GM19324 (cell line): ENCODE results near the gene CUEDC1.

ENCODE experiments used
- ATAC-seq: cut with Tn5 transposase; IDR thresholded peaks from one replicate; pipeline ENCODE4 v1.9.1; 2021; ENCODE audit warnings: mild to moderate bottlenecking, moderate library complexity; ENCODE audit not compliant: unreplicated experiment, low FRiP score

CUEDC1 gene

DNA sequence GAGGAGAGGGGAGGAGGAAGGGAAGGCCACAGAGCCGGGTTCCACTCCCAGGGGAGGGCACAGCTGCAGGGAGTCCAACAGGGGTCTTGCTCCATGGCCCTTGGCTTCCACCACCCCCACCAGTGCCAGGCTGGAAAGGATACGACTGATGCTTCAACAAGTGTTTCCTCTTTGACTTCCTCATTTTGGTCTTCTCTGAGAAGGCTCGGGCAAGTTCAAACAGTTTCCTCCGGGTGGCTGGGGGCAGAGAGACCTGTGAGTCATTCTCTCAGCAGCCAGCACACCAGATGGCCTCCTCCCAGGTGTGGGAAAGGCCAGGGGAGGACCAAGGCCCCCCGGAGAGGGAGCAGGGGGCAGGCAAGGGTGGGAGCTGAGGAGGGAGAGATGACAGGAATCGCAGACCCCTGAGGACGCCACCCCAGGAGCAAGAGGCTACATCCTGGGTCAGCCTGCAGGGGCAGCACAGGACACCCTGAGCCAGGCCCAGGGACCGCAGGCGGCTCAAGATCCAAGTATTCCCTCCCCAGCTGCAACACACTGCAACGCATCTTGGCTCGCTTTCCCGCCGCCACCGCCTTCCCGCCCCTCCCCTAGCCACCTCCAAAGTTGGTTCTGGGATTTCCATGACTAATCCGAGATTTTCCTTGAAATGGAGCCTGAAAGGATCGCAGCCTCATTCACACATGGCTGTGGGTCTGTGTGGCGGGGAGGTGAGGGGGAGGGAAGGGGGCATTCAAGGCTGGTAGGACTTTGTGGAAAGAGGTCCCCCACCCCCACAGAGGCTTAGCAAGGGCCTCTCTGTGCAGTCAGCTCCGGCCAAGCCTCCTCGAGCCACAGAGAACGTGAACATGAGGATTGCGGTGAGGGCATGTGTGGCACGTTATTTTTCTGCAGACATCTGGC lies 87.0 kb downstream of the CUEDC1 start:
- ATAC-seq = no peak

DNA sequence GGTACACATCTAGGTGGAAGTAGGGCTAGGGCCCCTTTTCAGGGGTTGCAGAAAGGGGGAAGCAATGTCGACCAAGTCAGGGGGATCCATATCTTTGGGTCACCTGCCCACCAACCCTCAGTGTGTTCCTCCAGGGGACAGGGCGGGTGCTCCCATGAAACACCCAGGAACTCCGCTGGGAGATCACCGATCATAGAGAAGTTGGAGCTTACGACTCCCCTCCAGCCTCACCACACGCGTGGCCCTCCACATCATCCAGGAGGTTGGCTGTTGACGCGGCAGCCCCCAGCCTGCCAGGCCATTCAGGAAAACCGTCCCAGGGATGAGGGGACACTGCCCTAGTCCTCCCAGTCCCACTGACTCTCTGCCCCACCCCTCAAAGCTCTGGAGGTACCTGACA lies 88.1 kb downstream of the CUEDC1 start:
- no peak for ATAC-seq

DNA sequence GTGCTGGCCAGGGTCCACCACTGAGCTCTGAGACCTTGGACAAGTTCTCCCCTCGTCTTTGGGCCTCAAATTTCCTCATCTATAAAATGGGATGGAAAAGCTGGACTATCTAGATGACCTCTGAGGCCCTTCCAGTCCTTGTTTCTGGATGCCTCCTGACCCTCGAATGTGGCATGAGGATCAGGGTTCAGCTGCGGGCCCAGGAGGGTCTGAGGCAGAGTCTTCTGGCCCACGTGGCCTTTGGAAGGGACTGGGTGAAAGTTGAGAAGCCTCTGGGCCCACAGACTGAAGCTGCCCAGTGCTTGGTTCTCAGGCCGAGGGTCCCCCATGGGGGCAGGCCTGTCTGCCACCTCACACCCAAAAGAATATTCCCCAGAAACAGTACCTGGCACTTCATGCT lies 88.5 kb downstream of the CUEDC1 start:
- ATAC-seq = no peak

DNA sequence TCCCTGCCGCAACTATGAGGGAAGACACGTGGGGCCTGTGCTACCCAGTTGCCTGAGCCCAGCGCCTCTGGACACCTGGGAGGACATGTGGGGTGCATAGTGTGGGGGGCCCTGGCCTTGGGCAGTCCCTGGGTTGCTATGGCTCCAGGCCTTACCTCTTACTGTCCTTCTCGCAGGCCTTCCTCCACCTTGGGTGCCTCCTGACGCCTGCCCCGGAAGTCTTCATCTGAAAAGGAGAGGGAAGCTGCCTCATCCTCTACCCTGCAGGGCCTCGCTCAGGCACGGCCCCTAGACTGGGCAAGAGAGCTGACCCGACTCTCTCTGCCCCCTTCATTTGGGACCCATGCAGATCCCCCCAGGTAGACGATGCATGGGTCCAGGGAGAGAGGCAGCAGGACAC lies 88.9 kb downstream of the CUEDC1 start:
- no peak for ATAC-seq

DNA sequence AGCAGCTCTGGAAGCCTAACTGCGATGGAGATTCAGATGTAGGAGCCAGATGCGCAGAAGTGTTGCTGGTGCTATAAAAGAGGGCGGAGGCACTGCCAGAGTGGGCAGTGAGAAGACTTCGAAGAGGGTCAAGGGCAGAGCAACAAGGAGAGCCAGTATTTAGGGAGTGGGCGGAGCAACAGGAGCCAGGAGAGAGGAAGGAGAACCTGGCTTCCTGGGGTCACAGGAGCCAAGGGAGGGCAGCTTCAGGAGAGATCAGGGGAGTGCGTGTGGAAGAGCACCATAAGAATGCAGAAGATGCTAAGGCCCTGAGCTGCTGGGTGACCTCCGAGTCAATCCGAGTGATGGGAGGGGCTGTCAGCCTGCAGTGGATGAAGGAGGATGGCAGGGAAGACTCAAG lies 90.9 kb downstream of the CUEDC1 start:
- no peak for ATAC-seq

DNA sequence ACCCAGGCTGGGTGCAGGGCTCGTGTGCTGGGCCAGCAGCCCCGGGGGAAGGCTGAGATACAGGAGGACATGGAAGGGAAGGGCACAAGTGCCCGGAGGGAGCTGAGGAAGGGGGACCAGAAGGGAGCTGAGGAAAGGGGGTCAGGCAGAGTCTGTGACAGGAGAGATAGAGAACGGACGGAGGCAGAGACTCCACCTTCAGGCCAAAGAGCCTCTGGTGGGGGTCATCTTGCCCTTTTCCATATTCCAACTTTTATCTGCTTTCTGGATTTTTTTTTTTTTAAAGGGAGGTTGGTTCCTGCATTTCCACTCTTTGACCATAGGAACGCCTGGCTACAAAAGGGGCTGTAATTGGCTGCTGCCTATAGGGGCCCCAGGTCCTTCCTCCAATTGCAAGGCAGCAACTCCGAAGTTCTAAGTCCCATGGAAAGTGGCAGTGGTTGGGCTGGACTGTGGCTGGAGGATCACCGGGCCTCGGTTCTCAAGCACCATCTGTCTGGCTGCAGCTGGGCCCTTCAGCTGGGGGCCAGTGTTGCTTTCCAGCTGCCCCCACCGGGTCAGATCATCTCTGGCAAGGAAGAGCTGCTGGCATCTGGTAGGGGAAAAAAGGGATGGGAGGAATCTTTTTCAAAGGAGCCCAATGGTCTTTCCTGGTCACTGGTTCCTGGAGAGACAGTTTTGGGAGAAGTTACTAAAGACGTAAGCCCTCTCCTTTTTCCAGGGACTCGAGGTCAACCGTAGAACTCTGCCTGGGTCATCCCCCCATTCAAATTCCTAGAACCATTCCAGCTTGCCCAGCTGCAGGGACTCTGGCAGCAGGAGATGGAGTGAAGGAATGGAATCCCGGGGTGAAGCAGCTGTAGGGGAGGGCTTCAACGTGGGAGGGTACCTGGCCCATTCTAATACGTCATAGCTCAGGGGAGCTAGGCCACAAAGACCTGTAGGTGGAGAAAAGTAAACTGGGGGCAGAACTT lies 92.2 kb downstream of the CUEDC1 start:
- no peak for ATAC-seq

DNA sequence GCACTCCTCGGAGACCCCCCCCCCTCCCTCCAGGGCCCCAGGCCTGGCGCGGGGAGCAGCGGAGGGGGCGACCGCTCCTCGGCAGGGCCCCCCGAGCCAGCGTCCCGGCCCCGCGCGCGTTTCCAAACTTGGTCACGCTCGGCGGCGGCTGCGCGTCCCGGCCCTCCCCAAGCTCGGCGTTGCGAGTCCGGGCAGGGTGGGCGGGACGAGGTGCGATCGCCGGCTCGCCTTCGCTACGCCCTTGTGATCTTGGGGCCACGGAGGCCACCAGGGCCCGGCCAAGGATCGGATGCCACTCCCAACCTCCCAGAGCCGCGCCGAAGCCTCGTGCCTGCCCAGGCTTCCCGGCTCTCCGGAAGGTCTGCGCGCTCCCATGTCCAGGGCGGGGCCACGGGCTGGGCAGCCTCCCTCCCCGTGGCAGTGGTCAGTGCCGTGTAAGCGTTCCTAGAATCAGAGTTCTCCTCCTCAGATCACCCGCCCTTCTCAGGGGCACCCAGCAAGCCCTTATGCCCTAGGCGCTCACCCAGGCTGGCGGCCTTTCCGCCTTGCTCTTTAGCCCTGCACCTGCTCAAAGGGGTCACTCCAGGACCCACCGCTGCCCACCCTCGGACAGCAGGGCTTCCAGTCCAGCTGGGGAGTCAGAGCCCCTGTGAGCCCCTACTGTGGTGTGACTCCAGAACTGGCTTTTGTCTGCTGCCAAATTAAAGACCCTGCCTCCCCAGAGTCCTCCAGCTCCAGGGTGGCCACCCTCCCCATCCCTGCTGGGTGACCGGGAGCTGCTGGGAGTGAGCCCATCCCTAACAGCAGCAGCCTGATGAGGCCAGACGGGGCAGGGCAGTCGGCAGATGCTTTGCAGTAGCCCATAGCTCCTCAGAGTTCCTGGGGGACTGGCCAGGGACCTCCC lies 93.2 kb downstream of the CUEDC1 start:
- ATAC-seq = no peak

DNA sequence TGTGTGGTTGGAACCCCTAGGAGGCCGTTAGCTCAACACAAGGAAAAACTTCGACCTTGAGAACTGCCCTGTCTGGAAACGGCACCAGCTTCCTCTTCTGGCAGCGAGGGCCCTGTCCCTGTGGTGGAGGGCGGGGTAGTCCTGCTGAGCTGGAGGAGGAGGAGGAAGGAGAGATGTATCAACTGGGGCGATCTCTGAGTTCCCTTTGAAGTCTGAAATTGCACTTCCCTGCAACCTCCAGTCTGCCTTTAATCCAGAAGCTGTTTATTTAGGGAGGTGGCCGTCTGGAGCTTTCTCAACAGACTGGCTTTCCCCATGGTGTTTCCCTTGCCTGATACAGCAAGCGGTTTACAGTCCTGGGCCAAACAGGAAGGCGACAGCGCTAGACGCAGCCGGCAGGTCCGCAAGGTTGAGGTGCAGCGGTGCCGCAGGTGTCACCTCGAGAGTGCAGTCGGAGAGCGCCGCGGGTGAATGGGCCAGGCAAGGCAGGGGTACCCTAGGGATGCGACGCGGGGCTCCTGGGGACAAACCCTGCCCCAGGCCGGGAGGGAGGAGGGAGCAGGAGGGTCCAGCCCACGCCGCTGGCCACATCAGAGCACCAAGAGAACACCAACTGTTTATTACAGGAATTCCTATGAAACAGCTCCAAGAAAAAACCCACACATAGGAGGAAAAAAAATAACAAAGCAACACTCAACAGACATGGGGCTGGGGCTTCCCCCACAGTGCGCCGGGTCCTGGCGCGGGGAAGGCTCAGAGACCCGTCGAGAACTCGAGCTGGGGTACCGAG lies 94.0 kb downstream of the CUEDC1 start:
- ATAC-seq = no peak

DNA sequence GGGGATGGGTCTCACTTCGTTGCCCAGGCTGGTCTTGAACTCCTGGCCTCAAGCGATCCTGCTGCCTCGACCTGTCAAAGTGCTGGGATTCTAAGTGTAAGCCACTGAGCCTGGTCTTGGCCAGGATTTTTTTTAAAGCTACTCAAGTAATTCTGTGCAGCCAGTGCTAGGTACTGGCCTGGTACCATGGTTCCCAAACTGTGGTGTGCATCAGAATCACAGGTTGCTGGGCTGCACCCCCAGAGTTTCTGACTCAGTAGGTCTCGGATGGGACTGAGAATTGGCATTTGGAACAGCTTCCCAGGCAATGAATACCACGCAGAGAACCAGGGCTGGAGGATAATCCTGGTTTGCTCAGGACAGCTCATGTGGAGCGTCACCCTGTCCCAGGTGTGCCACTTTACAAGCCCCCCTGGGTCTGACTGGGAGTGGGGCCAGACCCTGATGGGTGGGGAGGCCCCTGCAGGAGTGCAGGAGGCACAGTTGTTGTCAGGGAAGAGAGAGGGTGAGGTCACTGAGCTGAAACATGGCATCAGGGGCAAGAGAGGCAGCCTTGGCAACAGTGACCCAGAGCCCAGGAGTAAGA lies 94.7 kb downstream of the CUEDC1 start:
- ATAC-seq = no peak

DNA sequence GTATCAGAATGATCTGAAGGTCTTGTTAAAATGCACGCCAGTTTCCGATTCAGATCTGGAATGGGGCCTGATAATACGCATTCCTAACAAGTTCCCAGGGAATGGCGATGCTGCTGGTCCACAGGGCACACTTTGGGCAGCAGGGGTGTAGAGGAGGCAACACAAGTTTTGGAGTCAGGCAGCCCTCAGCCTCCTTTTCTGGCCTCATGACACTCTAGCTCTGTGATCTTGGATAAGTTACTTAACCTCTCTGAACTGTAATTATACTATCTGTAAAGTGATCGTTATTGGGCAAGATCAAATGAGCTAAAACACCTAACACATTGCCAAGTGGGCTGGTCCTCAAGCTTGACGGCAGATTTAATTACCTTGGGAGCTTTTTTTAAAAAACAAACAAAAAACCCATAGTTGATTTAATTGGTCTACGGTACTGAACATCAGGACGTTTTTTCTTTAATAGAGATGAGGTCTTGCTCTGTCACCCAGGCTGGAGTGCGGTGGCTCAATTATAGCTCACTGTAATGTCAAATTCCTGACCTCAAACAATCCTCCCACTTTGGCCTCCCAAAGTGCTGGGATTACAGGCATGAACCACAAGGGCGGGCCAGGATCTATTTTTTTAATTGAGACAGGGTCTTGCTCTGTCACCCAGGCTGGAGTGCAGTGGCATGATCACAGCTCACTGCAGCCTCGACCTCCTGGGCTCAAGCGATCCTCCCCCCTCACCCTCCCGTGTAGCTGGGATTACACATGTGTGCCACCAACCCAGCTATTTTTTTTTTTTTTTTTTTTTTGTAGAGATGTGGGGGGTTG lies 95.4 kb downstream of the CUEDC1 start:
- no peak for ATAC-seq

DNA sequence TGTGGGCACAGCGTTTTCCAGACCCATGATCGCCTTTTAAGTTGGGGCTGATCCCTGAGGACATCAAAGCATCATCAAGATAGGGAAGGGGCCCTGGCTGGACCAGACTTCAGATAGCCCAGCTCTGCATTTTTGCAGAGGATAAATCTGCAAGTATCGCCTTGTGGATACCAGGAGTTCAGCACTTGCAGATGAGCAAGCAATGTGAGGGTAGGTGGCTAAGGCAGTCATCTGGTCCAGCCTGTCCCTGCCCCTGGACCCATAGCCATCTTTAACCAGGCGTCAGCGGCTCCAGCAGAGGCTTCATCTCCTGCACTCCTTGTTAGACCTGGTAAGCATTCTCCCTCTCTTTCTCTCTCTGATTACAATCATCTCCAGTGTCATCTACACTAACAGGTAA lies 96.4 kb downstream of the CUEDC1 start:
- ATAC-seq = no peak

DNA sequence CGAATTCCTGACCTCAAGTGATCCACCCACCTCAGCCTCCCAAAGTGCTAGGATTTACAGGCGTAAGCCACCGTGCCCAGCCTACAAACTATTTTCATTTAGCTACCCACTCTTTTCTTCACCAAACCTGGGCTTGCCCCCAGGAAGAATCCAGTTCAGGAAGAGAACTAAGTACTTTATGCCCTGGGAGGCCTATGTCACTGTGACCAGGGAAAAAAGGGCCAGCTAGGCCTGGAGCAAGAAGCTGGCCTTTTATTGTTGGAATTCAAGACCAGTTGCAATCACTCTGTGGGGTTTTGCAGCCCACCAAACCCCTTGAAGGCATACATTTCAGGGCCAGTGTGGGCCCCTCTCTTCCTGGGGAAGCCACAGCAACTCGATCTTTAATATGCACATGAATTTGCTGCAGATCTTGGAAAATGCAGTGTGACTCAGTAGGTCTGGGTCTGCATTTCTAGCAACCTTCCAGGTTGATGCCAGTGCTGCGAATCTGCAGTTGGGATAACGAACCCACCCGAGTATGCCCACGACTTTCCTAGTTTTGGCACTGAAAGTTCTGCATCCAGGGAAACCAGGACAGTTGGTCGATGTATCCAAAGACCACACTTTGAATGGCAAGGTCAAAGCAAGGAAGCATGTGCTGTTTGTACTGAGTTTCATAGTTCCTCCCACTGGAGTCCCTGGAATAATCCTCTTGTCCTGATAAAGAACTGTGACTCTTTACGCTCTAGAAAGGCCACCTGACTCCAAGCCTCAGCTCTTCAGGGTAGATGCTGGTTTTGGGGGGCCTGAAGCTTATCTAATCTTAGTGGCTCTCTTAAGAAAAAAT lies 98.2 kb downstream of the CUEDC1 start:
- no peak for ATAC-seq

DNA sequence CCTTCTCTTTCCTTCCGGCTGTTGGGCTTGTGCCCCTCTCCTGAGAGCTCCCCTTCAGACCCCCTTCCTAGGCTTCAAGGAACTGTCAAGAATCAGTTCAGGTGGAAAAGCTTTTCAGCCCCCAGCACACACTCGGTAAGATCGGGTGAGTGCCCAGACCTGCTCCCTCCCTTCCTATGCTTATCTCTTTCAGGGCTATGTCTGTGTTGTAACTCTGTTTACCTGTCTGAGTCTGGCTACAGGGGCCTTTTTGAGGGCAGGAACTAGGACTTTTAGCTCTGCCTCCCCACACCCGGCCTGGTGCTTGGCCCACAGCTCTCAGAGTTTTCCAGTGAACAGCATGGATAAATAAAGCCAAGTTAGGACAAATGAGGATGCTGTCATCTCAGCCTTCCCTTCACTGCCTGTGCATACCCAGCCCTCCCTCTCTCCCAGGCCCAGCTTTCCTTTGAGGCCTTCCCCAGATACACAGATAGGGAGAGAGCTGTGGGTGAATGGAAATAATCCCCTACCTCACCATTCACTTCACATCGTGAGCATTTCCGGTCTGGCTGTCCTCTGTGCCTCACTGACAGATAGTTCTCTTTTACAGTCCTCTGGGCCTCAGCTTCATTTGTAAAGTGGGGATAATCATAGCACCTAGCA lies 99.7 kb downstream of the CUEDC1 start:
- no peak for ATAC-seq

DNA sequence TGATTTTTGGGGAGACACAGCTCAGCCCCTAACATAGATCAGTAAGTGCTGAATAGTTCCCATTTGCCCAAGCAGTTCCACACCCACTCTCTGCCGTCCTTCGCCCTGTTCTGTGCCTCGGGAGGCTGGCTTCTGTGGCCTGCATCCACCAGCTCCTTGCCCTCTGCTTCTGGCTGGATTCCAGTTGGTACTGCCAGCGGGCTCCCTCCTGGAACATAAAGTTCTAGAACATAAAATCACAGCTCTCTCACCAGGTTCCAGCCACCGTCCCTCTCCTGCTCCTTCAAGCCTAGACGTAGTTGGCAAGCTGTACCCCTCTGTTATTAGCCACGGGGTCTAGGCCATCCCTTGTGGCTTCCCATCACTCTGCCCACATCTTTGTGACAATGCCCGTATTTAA lies 101.5 kb downstream of the CUEDC1 start:
- no peak for ATAC-seq

DNA sequence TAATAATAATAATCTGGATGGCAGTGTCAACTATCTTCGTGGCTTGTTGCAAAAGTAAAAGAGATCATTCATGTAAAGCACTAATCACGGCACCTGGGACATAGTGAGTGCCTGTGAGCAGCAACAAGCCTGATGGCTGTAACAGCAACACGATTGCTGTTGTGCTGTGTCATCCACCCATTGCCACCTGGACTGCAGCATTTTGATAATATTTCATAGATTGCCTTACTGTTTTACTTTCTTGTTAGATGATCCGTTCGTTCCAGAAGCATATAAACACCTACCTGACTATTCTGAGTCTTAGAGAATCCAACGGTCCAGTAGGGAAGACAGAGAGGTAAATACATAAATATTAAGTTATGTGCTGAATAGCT lies 102.3 kb downstream of the CUEDC1 start:
- ATAC-seq = no peak

DNA sequence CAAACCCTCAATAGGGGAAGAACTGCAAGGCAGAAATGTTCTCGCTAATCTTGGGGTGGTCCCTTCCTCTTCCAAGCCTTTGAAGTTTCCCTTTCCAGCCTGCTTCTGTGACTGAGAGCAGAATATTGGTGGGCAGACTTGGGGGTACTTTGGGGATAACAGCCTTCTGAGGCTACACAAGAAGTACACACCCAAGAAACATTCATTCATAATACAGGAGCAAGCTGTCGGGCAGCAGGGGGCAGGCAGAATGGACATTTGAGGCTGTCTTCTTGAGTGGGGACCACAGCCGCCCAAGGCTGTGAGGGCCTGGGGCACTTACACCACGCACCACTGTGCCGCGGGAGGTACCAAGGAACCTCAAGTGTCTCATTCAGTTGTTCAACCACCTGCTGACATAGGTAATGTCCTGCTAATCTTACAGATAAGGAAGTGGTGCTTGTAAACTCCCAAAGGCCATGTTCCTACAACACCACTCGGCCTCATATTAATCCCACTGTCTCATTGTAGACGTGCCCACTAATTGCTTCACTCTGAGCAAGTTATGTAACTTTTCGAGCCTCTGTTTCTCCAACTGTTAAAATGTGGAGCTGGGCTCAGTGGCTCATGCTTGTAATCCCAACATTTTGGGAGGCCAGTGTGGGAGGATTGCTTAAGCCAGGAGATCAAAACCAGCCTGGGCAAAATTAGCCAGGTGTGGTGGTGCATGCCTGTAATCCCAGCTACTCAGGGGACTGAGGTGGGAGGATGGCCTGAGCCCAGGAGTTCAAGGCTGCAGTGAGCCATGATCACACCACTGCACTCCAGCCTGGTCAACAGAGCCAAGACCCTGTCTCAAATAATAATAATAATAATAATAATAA lies 102.9 kb downstream of the CUEDC1 start:
- ATAC-seq = no peak
